GM19397 (cell line): ENCODE data around the gene PGPEP1.
"Not testable (repeated sequence)": the region's sequence is repeated elsewhere in the genome, so short reads cannot be mapped to it uniquely, and the experiment has no call there.

Experiments
- ATAC-seq: cut with Tn5 transposase; IDR thresholded peaks from one replicate; pipeline ENCODE4 v1.9.1; 2021; ENCODE audit warnings: mild to moderate bottlenecking, moderate library complexity; ENCODE audit not compliant: unreplicated experiment

The PGPEP1 gene

GRCh38 chr19:18389726-18390064 is 49.3 kb downstream of the PGPEP1 start:
- no peak for ATAC-seq

GRCh38 chr19:18390065-18390907 is 49.9 kb downstream of the PGPEP1 start:
- ATAC-seq: no peak

- no peak for ATAC-seq
Measured at GRCh38 chr19:18391509-18392075, 51.2 kb downstream of the PGPEP1 start.

GRCh38 chr19:18392417-18392816 is 52.0 kb downstream of the PGPEP1 start:
- ATAC-seq: no peak

- no peak for ATAC-seq
Measured at GRCh38 chr19:18392926-18393325, 52.5 kb downstream of the PGPEP1 start.

GRCh38 chr19:18393836-18394235 is 53.4 kb downstream of the PGPEP1 start:
- no peak for ATAC-seq

- no peak for ATAC-seq
Measured at GRCh38 chr19:18396471-18397241, 56.3 kb downstream of the PGPEP1 start.

- no peak for ATAC-seq
Measured at GRCh38 chr19:18397242-18398202, 57.1 kb downstream of the PGPEP1 start, which contains the start of gene LRRC25. TSS of gene LRRC25 (minus strand) at chr19:18397622. CDS start at chr19:18396963, 659 bp downstream.

- ATAC-seq: no peak
Measured at GRCh38 chr19:18399008-18399407, 58.6 kb downstream of the PGPEP1 start.

GRCh38 chr19:18401580-18402112 is 61.2 kb downstream of the PGPEP1 start:
- no peak for ATAC-seq

GRCh38 chr19:18402455-18403248 is 62.3 kb downstream of the PGPEP1 start:
- ATAC-seq: not testable (repeated sequence)

GRCh38 chr19:18405754-18406153 is 65.4 kb downstream of the PGPEP1 start:
- ATAC-seq: not testable (repeated sequence)

GRCh38 chr19:18406749-18407148 is 66.4 kb downstream of the PGPEP1 start:
- no peak for ATAC-seq

- no peak for ATAC-seq
Measured at GRCh38 chr19:18408053-18408476, 67.7 kb downstream of the PGPEP1 start.

- no peak for ATAC-seq
Measured at GRCh38 chr19:18412610-18413239, 72.3 kb downstream of the PGPEP1 start.

- ATAC-seq: no peak
Measured at GRCh38 chr19:18414504-18415177, 74.2 kb downstream of the PGPEP1 start.

- ATAC-seq: no peak
Measured at GRCh38 chr19:18415178-18415867, 74.9 kb downstream of the PGPEP1 start.

GRCh38 chr19:18416778-18417249 is 76.4 kb downstream of the PGPEP1 start:
- no peak for ATAC-seq
